Measurements from ENCODE around the gene ZNF536. TPM values are rescaled to one million over a fixed set of nuclear protein-coding genes. Genes with fewer than 3 reads are reported as not detected.

The ZNF536 gene
- total and polyA plus RNA-seq, 2 of the 13 experiments (the other 11 are each of a cell fraction or from before 2014, with no cell fraction given), result not detected

DNA sequence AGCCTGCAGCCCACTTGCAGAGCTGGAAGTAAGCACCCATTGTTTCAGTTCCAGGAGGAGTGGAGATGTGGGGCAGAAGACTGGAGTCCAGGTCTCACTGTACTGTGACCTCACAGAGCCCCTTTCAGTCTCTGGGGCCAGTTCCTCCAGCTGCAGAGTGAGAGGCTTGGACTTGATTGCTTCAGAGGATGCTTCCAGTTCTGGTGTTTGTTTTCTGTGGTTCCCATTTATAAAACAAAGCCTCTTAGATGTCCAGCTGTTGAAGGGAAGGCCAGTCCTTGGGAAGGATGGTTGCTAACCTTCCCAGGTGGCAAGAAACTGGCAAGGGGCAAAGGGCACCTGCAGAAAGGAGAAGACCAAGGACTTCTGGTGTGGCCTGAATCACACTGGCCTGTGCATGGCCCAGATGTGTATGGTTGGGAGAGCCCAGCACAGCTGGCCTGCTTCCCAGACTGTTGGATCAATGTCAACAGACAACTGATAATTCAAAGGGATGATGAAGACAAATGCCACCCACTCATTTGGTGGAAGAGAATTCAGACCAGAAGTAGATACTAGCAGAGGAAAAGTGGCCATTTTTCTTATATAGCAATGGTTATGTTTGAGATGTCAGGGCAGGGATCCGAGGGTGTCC lies 218.5 kb downstream of the ZNF536 start:
- Histone ChIP-seq H3K4me1 (ENCODE audit: insufficient read depth, low read length) (no peaks in the 10 kb centered on the region), H3K79me2 (ENCODE audit: insufficient read depth, low read length) (no peaks in the 10 kb centered on the region), H3K4me3 (replicated peaks in 1 of 3; ENCODE audit: insufficient read depth in 1 of 3, low read depth in 2 of 3, low read length in 3 of 3) (no peak overlapping the region), H3K4me2 (ENCODE audit: low read depth, low read length) (no peak overlapping the region), H3K27me3 (ENCODE audit: control insufficient read depth in 1 of 2, insufficient read depth in 2 of 2, low read length in 2 of 2) (no peaks in the 10 kb centered on the region; a peak in 1 of 5 replicates), H3K9ac (ENCODE audit: insufficient read depth, low read depth, low read length) (no peak overlapping the region), H3K27ac (ENCODE audit: extremely low read length, insufficient read depth, low read length) (no peak overlapping the region), H2AFZ (ENCODE audit: low read length) (no peak overlapping the region), H3K36me3 (replicated peaks in 1 of 2; ENCODE audit: control insufficient read depth in 1 of 2, insufficient read depth in 2 of 2, low read length in 2 of 2) (no peaks in the 10 kb centered on the region), H4K20me1 (ENCODE audit: insufficient read depth, low read length) (no peaks in the 10 kb centered on the region), H3K9me3 (ENCODE audit: low read length) (no peaks in the 10 kb centered on the region)
- TF ChIP-seq SP140L (CRISPR knock-in tag; IDR thresholded peaks at IDR 0.05; ENCODE audit: borderline replicate concordance) (no peak), SUZ12 (IDR thresholded peaks at IDR 0.05; ENCODE audit: low read depth, low read length) (no peak), HHEX (CRISPR knock-in tag; IDR thresholded peaks at IDR 0.05) (no peak), NFE2L2 (IDR thresholded peaks at IDR 0.05; ENCODE audit: low read length) (no peak), ZNF652 (CRISPR knock-in tag; IDR thresholded peaks at IDR 0.05; ENCODE audit: borderline replicate concordance, low read depth) (no peak)
- TF ChIP-seq, protein P1, sequence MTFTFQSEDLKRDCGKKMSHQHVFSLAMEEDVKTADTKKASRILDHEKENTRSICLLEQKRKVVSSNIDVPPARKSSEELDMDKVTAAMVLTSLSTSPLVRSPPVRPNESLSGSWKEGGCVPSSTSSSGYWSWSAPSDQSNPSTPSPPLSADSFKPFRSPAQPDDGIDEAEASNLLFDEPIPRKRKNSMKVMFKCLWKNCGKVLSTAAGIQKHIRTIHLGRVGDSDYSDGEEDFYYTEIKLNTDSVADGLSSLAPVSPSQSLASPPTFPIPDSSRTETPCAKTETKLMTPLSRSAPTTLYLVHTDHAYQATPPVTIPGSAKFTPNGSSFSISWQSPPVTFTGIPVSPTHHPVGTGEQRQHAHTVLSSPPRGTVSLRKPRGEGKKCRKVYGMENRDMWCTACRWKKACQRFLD (CRISPR knock-in tag; IDR thresholded peaks at IDR 0.05; ENCODE audit: borderline replicate concordance), result no peak
- in situ Hi-C loops (cut with HindIII; ENCODE audit: extremely low pct_ligation_motif_present, low pct_unique_long_range_greater_than_20kb), result no loop called here
- CTCF ChIA-PET (ENCODE audit: low intra/inter-chr PET ratio, low total read pairs), result no interaction called here
- no peak for FAIRE-seq
- POLR2A ChIA-PET, result no interaction called here
- intact Hi-C loops (cut with micrococcal nuclease; ENCODE audit: unreplicated experiment), result no loop called here
- BruUV-seq (replicated peaks), result no TSS peak
- no peak for ATAC-seq
- WGBS (ENCODE audit: low lambda C conversion rate), result 0% methylated on average over 1 of the region's 1 CpG
- no peak for DNase-seq (ENCODE audit: low spot score)

DNA sequence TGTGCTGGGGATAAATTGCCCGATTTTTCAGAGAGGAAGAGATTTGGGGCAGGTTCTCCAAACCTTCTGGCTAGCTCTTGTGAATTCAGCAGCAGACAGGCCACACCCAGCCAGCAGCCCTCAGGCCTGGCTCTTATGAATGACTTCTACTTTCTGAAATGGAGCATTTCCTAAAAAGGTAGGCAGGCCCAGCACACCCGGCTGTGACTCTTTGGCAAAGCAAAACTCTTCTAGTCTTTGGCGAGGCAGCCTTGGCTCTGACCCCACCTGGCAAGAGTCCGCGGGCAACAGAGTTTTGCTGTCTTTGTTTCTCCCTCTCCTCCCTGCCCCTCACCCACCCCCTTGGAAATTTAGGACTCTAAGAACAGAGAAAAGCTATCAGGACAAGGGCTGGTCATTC lies 221.2 kb downstream of the ZNF536 start:
- H3K36me3 ChIP-seq (replicated peaks in 1 of 2; ENCODE audit: control insufficient read depth in 1 of 2, insufficient read depth in 2 of 2, low read length in 2 of 2), result no peaks in the 10 kb centered on the region
- WGBS (ENCODE audit: low lambda C conversion rate), result 38% methylated on average over 5 of the region's 5 CpGs
- no peak for TF ChIP-seq CEBPB (IDR thresholded peaks at IDR 0.05; ENCODE audit: borderline replicate concordance, low read depth, low read length)
- TF ChIP-seq ZNF337 (CRISPR knock-in tag; IDR thresholded peaks at IDR 0.05; ENCODE audit: borderline replicate concordance, low read depth), result no peak
- TF ChIP-seq, protein P2, sequence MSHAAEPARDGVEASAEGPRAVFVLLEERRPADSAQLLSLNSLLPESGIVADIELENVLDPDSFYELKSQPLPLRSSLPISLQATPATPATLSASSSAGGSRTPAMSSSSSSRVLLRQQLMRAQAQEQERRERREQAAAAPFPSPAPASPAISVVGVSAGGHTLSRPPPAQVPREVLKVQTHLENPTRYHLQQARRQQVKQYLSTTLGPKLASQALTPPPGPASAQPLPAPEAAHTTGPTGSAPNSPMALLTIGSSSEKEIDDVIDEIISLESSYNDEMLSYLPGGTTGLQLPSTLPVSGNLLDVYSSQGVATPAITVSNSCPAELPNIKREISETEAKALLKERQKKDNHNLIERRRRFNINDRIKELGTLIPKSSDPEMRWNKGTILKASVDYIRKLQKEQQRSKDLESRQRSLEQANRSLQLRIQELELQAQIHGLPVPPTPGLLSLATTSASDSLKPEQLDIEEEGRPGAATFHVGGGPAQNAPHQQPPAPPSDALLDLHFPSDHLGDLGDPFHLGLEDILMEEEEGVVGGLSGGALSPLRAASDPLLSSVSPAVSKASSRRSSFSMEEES (CRISPR knock-in tag; IDR thresholded peaks at IDR 0.05), result no peak
- no peak for TF ChIP-seq SP2 (CRISPR knock-in tag; IDR thresholded peaks at IDR 0.05)
- TF ChIP-seq, protein P3, sequence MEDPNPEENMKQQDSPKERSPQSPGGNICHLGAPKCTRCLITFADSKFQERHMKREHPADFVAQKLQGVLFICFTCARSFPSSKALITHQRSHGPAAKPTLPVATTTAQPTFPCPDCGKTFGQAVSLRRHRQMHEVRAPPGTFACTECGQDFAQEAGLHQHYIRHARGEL (CRISPR knock-in tag; IDR thresholded peaks at IDR 0.05), result no peak
- TF ChIP-seq U2AF1 (optimal IDR thresholded peaks at IDR 0.05; ENCODE audit: low read depth, low read length), result no peak
- no peak for TF ChIP-seq ZNF747 (CRISPR knock-in tag; IDR thresholded peaks at IDR 0.05; ENCODE audit: borderline replicate concordance)
- TF ChIP-seq, protein P4, sequence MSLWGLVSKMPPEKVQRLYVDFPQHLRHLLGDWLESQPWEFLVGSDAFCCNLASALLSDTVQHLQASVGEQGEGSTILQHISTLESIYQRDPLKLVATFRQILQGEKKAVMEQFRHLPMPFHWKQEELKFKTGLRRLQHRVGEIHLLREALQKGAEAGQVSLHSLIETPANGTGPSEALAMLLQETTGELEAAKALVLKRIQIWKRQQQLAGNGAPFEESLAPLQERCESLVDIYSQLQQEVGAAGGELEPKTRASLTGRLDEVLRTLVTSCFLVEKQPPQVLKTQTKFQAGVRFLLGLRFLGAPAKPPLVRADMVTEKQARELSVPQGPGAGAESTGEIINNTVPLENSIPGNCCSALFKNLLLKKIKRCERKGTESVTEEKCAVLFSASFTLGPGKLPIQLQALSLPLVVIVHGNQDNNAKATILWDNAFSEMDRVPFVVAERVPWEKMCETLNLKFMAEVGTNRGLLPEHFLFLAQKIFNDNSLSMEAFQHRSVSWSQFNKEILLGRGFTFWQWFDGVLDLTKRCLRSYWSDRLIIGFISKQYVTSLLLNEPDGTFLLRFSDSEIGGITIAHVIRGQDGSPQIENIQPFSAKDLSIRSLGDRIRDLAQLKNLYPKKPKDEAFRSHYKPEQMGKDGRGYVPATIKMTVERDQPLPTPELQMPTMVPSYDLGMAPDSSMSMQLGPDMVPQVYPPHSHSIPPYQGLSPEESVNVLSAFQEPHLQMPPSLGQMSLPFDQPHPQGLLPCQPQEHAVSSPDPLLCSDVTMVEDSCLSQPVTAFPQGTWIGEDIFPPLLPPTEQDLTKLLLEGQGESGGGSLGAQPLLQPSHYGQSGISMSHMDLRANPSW (CRISPR knock-in tag; IDR thresholded peaks at IDR 0.05; ENCODE audit: borderline replicate concordance), result no peak

More for the DNA sequence above, 221.2 kb downstream of the ZNF536 start:
- Histone ChIP-seq H4K20me1 (ENCODE audit: insufficient read depth, low read length) (no peaks in the 10 kb centered on the region), H3K27me3 (ENCODE audit: control insufficient read depth in 1 of 2, insufficient read depth in 2 of 2, low read length in 2 of 2) (no peaks in the 10 kb centered on the region; a peak in 1 of 5 replicates), H3K4me2 (ENCODE audit: low read depth, low read length) (no peak overlapping the region), H3K9me3 (ENCODE audit: low read length) (no peaks in the 10 kb centered on the region), H3K27ac (ENCODE audit: extremely low read length, insufficient read depth, low read length) (no peak overlapping the region), H3K4me1 (ENCODE audit: insufficient read depth, low read length) (no peaks in the 10 kb centered on the region), H3K9ac (ENCODE audit: insufficient read depth, low read depth, low read length) (no peak overlapping the region), H3K4me3 (replicated peaks in 1 of 3; ENCODE audit: insufficient read depth in 1 of 3, low read depth in 2 of 3, low read length in 3 of 3) (no peak overlapping the region), H2AFZ (ENCODE audit: low read length) (no peak overlapping the region), H3K79me2 (ENCODE audit: insufficient read depth, low read length) (no peaks in the 10 kb centered on the region)
- intact Hi-C loops (cut with micrococcal nuclease; ENCODE audit: unreplicated experiment), result no loop called here
- ChIA-PET POLR2A (no interaction called here), CTCF (ENCODE audit: low intra/inter-chr PET ratio, low total read pairs) (no interaction called here)
- in situ Hi-C loops (cut with HindIII; ENCODE audit: extremely low pct_ligation_motif_present, low pct_unique_long_range_greater_than_20kb), result no loop called here
- ATAC-seq (no peak), DNase-seq (ENCODE audit: low spot score) (no peak), FAIRE-seq (no peak)
- BruUV-seq (replicated peaks), result no TSS peak
